Measurements from ENCODE around the gene SPPL2A.

DNA sequence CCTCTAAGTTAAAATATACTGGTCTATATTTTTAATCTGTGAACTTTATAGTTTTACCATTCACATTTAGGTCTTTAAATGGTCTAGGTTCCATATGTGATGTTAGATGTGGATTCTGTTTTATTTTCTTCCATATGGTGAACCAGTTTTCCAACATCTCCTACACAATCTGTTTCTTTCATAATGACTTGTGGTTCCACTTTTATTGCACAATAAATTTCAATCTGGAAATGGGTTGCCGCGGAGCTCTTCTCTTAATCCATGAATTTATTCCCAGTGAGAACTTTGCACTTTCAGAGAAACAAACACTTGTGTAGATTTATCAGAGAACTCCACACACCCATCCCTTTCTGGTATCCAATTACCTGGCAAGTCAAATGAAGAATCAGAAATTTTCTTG lies 20.9 kb upstream of the SPPL2A start:
- TF ChIP-seq, protein P1, sequence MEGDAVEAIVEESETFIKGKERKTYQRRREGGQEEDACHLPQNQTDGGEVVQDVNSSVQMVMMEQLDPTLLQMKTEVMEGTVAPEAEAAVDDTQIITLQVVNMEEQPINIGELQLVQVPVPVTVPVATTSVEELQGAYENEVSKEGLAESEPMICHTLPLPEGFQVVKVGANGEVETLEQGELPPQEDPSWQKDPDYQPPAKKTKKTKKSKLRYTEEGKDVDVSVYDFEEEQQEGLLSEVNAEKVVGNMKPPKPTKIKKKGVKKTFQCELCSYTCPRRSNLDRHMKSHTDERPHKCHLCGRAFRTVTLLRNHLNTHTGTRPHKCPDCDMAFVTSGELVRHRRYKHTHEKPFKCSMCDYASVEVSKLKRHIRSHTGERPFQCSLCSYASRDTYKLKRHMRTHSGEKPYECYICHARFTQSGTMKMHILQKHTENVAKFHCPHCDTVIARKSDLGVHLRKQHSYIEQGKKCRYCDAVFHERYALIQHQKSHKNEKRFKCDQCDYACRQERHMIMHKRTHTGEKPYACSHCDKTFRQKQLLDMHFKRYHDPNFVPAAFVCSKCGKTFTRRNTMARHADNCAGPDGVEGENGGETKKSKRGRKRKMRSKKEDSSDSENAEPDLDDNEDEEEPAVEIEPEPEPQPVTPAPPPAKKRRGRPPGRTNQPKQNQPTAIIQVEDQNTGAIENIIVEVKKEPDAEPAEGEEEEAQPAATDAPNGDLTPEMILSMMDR (IDR thresholded peaks at IDR 0.05): no peak
- TF ChIP-seq POLR2A (IDR thresholded peaks at IDR 0.05): no peak

Data from Peyer's patch (tissue), 4 donors.